ENCODE data around the gene RALB.
A peak's percentile ranks its signal among the peaks of the same experiment; 100 is the strongest.
"Not testable (repeated sequence)": the region's sequence is repeated elsewhere in the genome, so short reads cannot be mapped to it uniquely, and the experiment has no call there.

Gene RALB

DNA sequence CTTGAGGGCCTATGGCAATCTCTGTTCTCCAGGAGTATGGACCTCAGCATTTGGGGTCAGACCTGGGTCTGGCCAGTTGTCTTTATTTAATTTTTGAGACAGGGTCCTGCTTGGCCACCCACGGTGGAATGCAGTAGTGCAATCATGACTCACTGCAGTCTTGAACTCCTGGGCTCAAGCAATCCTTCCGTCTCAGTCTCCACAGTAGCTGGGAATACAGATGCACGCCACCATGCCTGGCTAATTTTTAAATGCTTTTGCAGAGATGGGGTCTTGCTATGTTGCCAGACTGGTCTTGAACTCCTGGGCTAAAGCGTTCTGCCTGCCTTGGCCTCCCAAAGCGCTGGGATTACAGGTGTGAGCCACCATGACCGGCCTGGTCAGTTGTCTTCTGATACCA lies 46.9 kb downstream of the RALB start:
- no peak for DNase-seq

GRCh38 chr2:120300385-120300784 lies 47.7 kb downstream of the RALB start:
- DNase-seq, result no peak

GRCh38 chr2:120301284-120301683 lies 48.6 kb downstream of the RALB start:
- DNase-seq, result no peak

GRCh38 chr2:120302301-120302700 lies 49.6 kb downstream of the RALB start:
- DNase-seq, result no peak

GRCh38 chr2:120303177-120303576 lies 50.5 kb downstream of the RALB start:
- DNase-seq, result no peak

GRCh38 chr2:120305296-120305695 lies 52.6 kb downstream of the RALB start:
- DNase-seq, result no peak

- DNase-seq, result no peak
Measured at GRCh38 chr2:120305937-120306490, 53.4 kb downstream of the RALB start.

GRCh38 chr2:120307482-120307881 lies 54.8 kb downstream of the RALB start:
- no peak for DNase-seq

DNA sequence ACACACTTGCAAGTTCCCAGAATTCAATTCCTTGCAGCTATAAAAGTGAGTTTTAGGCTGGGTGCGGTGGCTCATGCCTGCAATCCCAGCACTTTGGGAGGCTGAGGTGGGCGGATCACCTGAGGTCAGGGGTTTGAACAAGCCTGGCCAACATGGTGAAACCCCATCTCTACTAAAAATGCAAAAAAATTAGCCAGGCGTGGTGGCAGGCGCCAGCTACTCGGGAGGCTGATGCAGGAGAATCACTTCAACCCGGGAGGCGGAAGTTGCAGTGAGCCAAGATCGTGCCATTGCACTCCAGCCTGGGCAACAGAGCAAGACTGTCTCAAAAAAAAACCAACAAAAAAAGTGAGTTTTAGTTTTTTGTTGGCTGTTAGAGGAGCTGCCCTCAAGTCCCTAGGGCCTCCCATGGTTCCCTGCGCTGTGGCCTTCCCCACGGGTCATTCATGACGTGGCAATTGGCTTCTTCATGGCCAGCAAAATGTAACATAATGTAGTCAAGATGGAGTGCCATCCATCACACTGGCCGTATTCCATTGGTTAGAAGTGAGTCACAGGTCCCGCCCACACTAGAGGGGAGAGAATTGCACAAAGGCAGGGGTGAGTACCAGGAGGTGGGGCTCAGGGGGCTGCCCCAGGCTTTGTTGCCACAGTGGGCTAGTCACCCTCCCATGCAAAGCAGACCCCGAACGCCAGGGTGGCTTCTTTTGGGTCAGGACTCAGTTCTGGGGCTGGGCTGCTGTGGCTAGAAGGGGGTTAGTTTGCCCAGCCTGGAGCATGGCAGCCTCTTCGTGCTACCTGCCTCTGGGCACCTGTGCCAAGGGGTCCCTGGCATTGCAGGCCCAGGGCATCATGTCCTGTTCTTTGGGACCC lies 55.6 kb downstream of the RALB start:
- DNase-seq, result no peak

DNA sequence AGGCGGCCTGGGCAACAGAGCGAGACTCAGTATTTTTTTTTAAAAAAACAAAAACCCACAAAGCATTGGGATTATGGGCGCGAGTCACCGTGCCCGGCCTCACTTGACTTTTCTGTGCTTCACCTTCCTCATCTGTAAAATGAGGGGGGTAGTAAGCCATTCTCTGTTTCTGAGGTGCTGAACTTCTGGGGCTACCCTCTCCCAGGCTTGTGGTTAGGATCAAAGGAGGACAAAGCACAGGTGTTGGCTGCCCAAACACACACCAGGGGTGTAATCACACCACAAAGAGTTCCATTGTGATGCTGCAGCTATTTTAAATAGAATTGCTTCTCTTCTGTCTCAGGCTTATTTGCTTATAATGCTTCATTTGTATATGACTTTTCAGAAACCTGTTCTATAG lies 57.5 kb downstream of the RALB start:
- DNase-seq, result no peak

- not testable (repeated sequence) for DNase-seq
Measured at GRCh38 chr2:120310841-120311240, 58.2 kb downstream of the RALB start.

DNA sequence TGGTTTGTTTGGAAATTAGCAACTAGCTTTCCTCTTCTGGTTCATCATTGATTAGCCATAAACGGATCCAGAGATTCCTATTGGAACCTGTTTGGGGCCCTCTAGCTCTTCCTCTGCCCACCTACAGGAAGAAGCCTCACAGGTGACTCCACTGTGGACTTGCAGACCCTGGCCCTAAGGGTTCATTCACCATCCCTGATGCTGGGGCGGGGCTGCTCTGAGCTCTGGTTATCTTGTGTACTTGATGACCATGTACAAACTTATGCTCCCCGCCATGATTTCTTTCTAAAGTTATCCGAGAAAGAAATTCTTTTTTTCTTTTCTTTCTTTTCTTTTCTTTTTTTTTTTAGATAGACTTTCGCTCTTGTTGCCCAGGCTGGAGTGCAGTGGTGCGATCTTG lies 59.4 kb downstream of the RALB start:
- no peak for DNase-seq

- peak; percentile 61 for DNase-seq
Measured at GRCh38 chr2:120312860-120313694, 60.4 kb downstream of the RALB start.

DNA sequence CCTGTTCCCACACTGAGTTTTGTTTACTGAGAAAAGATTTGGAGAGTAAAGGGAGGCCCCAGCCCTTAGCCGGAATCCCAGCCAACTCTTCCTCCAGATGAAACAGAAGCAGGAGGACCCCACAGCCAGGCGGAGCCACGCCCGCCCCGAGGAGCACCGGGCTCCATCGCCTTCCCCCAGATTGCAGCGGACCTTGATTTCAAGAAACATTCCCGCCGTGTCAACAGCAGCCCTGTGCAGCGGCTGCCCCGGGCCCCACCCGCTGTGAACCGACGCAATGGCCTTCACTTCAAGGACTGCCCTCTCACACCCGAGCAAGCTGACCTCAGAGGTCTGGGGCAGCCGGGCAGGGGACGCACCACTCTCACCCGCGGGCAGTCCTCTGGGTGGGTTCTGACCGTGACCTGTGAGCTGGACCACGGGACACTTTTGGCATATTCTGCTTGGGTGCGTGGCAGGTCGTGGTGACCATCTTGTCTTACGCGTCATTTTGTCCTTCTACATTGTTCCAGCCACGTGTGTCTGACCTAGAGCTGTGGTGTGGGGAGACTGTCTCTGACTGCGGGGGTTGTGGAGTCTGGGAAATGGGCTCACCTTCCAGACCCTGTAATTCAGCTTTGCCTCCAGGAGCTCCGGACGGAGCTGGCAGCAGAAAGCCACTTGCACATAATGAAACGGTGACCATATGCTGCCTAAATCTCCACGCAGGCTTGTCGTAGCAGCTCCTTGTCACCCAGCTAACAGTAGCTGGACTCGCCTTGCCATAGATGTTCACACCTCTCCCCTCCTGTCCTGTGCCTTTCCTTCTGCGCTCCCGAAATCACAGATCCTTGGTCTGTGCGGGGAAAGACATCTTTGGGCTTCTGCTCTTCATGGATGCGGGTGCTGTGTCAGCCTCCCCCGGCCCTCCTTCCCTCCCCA lies 61.3 kb downstream of the RALB start:
- no peak for DNase-seq

DNA sequence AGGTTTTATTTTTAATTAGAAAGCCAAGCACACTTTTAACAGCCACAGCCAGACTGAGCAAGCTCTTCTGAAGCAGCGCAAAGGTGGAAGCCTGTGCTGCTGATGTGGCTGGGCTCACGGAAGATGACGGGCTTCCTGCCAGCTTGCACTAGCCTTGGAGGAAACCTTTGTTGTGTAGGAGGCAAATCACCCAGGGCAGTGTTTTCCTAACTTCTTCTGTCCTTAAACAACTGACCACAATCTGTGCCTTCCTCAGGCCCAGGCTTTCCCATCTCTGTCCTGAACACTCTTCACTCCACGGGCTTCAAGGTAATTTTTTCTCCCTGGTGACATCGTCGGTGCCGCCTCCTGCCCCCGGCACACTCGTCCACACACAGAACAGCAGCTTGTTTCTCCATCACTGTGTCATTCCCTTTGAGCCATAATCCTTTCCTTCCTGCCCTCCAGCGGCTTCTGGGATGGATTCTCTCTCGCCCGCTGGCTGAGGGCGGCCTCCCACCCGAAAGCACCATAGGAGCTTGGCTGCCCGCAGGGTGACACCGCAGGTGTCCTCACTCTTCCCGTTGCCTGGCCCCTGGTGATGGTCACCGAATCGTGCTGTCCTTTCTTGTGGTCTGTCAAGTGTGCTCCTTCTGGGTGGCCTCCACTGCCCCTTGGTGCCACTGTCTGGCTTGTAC lies 62.2 kb downstream of the RALB start:
- peak; percentile 7 for DNase-seq

DNA sequence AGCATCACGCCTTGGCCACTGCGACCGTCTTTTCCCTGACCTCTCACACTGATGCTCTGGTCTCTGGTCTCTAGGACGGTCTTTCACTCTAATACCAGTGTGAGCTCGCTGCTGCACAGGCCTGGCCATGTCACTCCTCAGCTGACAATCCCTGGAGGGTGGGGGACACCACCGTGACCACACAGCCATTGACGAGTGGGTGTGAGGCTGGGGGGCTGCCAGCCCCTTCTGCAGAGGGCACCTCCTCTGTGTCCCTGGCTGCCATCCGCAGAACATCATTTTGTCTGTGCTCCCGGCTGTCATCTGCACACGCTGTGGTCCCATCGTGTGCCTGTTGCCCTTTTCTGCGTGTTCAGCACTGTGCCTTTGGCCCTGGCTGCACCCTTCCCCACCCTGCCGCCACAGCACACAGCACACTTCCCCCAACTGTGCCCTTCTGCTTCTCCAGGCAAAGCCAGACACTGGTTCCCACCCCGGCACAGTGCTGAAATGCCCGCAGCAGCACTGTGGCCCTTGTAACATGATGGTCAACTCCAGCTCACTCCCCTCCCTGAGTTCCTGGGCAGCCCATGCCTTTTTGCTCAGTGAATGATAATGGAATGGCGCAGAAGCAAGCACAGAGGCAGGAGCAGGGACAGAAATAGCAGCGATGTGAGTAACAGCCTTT lies 62.8 kb downstream of the RALB start:
- DNase-seq, result no peak

- no peak for DNase-seq
Measured at GRCh38 chr2:120316071-120316470, 63.4 kb downstream of the RALB start.

DNA sequence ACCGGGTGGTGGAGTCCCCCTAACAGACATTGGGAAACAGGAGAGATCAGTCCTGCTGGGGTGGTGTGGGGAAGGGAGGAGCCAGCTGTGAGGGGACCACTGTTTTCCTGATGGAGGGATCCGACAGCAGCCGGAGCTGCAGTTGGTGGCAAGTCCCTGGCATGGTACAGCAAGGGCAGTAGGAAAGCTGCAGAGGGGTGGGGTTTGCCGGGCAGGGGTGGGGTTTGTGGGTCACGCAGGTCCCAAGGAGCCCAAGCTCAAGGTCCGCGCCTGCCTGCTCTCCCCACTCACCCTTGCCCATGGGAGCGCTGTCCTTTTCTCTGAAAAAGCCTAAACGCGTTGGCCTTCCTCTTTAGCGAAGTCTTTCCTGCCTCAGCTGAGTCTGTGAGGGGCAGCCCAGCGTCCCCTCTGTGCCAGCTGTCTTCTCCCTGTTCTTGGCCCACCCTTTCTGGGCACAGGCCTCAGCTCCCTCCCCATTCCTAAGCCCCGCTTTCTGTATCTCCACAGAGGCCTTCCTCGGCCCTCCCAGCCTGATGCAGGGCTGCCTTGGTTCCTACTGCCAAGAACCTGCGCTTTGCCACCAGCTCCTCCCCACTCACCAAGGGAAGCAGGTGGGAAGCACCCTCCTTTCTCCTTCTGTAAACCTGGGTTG lies 64.0 kb downstream of the RALB start:
- no peak for DNase-seq

GRCh38 chr2:120317180-120317533 lies 64.5 kb downstream of the RALB start:
- DNase-seq, result no peak

- DNase-seq, result no peak
Measured at GRCh38 chr2:120317916-120318315, 65.3 kb downstream of the RALB start.

- no peak for DNase-seq
Measured at GRCh38 chr2:120318626-120319025, 66.0 kb downstream of the RALB start.
